ENCODE measurements around the gene AMZ1. TPM values are rescaled to one million over a fixed set of nuclear protein-coding genes. Genes with fewer than 3 reads are reported as not detected.
"Not testable (repeated sequence)": the region's sequence is repeated elsewhere in the genome, so short reads cannot be mapped to it uniquely, and the experiment has no call there.

AMZ1 gene
- total RNA-seq, 3 donors from 2014 or later (not counting 1 experiment from before 2014, with no cell fraction given) = 0.07 to 1.2 (median 0.27) TPM

DNA sequence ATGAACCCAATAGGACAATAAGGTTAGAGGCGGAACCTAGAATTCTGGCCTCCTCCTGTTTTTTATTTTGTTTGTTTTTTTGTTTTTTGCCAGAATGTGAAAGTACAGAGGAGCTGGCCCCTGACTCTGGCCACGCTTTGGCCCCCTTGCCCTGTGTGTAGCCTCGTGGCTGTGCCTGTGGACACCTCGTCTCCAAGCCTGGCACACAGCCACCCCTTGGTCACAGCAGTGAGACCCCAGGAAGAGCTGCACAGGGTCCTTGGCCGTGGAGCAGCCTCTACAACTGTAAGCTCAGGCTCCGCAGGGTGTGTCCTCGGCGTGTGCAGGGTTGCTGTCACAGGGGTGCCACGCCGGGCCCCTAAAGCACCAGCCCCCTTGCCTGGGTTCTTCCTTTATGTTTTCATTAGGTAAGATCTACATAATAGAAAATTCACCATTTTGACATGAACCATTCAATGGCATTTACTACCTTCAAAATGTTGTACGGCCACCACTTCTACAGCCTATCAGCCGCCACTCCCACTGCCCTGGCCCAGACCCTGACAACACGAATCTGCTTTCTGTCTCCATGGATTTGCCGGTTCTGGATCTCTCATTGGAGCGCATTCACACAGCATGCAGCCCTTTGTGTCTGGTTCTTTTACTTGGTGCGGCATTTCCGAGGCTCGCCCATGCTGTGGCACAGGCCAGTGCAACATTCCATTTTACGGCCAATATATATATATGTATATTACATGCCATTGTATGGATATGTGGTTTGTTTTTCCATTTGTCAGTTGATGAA is 51.0 kb downstream of the AMZ1 start:
- DNase-seq (no peak), ATAC-seq (no peak)
- Histone ChIP-seq H3K27ac (ENCODE audit: low read length) (no peak overlapping the region), H3K9me3 (ENCODE audit: control insufficient read depth, insufficient read depth, low read length) (no peaks in the 10 kb centered on the region), H3K4me1 (ENCODE audit: control insufficient read depth, insufficient read depth, low read length) (peaks cover 24% of the 10 kb centered on the region), H3K36me3 (ENCODE audit: control insufficient read depth, insufficient read depth, low read length) (no peaks in the 10 kb centered on the region), H3K27me3 (ENCODE audit: control insufficient read depth, insufficient read depth, low read length) (no peaks in the 10 kb centered on the region), H3K4me3 (ENCODE audit: low read length) (no peak overlapping the region)
- TF ChIP-seq, protein P1, sequence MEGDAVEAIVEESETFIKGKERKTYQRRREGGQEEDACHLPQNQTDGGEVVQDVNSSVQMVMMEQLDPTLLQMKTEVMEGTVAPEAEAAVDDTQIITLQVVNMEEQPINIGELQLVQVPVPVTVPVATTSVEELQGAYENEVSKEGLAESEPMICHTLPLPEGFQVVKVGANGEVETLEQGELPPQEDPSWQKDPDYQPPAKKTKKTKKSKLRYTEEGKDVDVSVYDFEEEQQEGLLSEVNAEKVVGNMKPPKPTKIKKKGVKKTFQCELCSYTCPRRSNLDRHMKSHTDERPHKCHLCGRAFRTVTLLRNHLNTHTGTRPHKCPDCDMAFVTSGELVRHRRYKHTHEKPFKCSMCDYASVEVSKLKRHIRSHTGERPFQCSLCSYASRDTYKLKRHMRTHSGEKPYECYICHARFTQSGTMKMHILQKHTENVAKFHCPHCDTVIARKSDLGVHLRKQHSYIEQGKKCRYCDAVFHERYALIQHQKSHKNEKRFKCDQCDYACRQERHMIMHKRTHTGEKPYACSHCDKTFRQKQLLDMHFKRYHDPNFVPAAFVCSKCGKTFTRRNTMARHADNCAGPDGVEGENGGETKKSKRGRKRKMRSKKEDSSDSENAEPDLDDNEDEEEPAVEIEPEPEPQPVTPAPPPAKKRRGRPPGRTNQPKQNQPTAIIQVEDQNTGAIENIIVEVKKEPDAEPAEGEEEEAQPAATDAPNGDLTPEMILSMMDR (IDR thresholded peaks at IDR 0.05) = no peak
- no peak overlapping the region for H3K27ac Mint-ChIP-seq
- peaks cover 20 to 24% of the 10 kb centered on the region in 2 donors for H3K4me1 Mint-ChIP-seq
- no peak overlapping the region for H3K4me3 Mint-ChIP-seq
- H3K9me3 Mint-ChIP-seq = no peaks in the 10 kb centered on the region
- H3K36me3 Mint-ChIP-seq = no peaks in the 10 kb centered on the region
- 92% methylated on average over 16 of the region's 19 CpGs for WGBS (ENCODE audit: insufficient coverage)
- intact Hi-C loops (cut with micrococcal nuclease) = no loop called here
- peaks cover 10 to 12% of the 10 kb centered on the region in 2 donors for H3K27me3 Mint-ChIP-seq (ENCODE audit: low read depth in 2 of 2)

GRCh38 chr7:2743523-2744185 is 55.7 kb downstream of the AMZ1 start:
- WGBS (ENCODE audit: insufficient coverage) = 97% methylated on average over 19 of the region's 20 CpGs
- ATAC-seq = not testable (repeated sequence)

DNA sequence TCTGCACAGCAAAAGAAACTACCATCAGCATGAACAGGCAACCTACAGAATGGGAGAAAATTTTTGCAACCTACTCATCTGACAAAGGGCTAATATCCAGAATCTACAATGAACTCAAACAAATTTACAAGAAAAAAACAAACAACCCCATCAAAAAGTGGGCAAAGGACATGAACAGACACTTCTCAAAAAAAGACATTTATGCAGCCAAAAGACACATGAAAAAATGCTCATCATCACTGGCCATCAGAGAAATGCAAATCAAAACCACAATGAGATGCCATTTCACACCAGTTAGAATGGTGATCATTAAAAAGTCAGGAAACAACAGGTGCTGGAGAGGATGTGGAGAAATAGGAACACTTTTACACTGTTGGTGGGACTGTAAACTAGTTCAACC is 60.7 kb downstream of the AMZ1 start:
- H3K27me3 Mint-ChIP-seq (ENCODE audit: low read depth in 2 of 2); H3K36me3 ChIP-seq (ENCODE audit: control insufficient read depth, insufficient read depth, low read length); ATAC-seq; DNase-seq; H3K27ac ChIP-seq (ENCODE audit: low read length); H3K27ac Mint-ChIP-seq; H3K36me3 Mint-ChIP-seq; H3K9me3 Mint-ChIP-seq; H3K27me3 ChIP-seq (ENCODE audit: control insufficient read depth, insufficient read depth, low read length); H3K4me3 ChIP-seq (ENCODE audit: low read length); H3K9me3 ChIP-seq (ENCODE audit: control insufficient read depth, insufficient read depth, low read length); H3K4me1 ChIP-seq (ENCODE audit: control insufficient read depth, insufficient read depth, low read length); H3K4me3 Mint-ChIP-seq; intact Hi-C loops (cut with micrococcal nuclease): not testable (repeated sequence)
- peaks cover 10 to 12% of the 10 kb centered on the region in 2 donors for H3K4me1 Mint-ChIP-seq

More at GRCh38 chr7:2743523-2744185, 55.7 kb downstream of the AMZ1 start:
- H3K36me3 Mint-ChIP-seq; H3K27ac ChIP-seq (ENCODE audit: low read length); DNase-seq; H3K27ac Mint-ChIP-seq; H3K4me3 ChIP-seq (ENCODE audit: low read length); H3K27me3 ChIP-seq (ENCODE audit: control insufficient read depth, insufficient read depth, low read length); intact Hi-C loops (cut with micrococcal nuclease); H3K9me3 ChIP-seq (ENCODE audit: control insufficient read depth, insufficient read depth, low read length); H3K4me1 Mint-ChIP-seq; H3K9me3 Mint-ChIP-seq; H3K4me1 ChIP-seq (ENCODE audit: control insufficient read depth, insufficient read depth, low read length); H3K36me3 ChIP-seq (ENCODE audit: control insufficient read depth, insufficient read depth, low read length); H3K4me3 Mint-ChIP-seq; H3K27me3 Mint-ChIP-seq (ENCODE audit: low read depth in 2 of 2): not testable (repeated sequence)

- H3K36me3 Mint-ChIP-seq = no peaks in the 10 kb centered on the region
- H3K4me3 ChIP-seq (ENCODE audit: low read length) = no peak overlapping the region
- 94% methylated on average over 5 of the region's 5 CpGs for WGBS (ENCODE audit: insufficient coverage)
- H3K4me3 Mint-ChIP-seq = no peak overlapping the region
- no peak for ATAC-seq
- no peaks in the 10 kb centered on the region for H3K4me1 ChIP-seq (ENCODE audit: control insufficient read depth, insufficient read depth, low read length)
- H3K9me3 ChIP-seq (ENCODE audit: control insufficient read depth, insufficient read depth, low read length) = no peaks in the 10 kb centered on the region
- intact Hi-C loops (cut with micrococcal nuclease) = no loop called here
- TF ChIP-seq, protein P1 (IDR thresholded peaks at IDR 0.05) = no peak
- DNase-seq = no peak
- peaks cover 5 to 12% of the 10 kb centered on the region in 2 donors for H3K4me1 Mint-ChIP-seq
- H3K36me3 ChIP-seq (ENCODE audit: control insufficient read depth, insufficient read depth, low read length) = no peaks in the 10 kb centered on the region
- no peaks in the 10 kb centered on the region for H3K27me3 ChIP-seq (ENCODE audit: control insufficient read depth, insufficient read depth, low read length)
- no peaks in the 10 kb centered on the region for H3K27me3 Mint-ChIP-seq (ENCODE audit: low read depth in 2 of 2)
- no peaks in the 10 kb centered on the region for H3K9me3 Mint-ChIP-seq
- no peak overlapping the region for H3K27ac Mint-ChIP-seq
- H3K27ac ChIP-seq (ENCODE audit: low read length) = no peak overlapping the region
Measured at GRCh38 chr7:2750004-2750407, 62.0 kb downstream of the AMZ1 start.
